HUES48 (cell line): Measurements from ENCODE around the gene CDC45.
"Not testable (repeated sequence)": the region's sequence is repeated elsewhere in the genome, so short reads cannot be mapped to it uniquely, and the experiment has no call there.

Experiments
- H3K27ac ChIP-seq: one replicate; pipeline ENCODE4 v1.7.0; 2013; ENCODE audit warnings: low read depth, low read length, inconsistent platforms
- H3K27me3 ChIP-seq: 2 replicates; pipeline ENCODE4 v1.6.1; 2013; ENCODE audit warnings: mild to moderate bottlenecking, low read length; ENCODE audit not compliant: control insufficient read depth, insufficient read depth
- H3K36me3 ChIP-seq: 2 replicates; pipeline ENCODE4 v1.6.1; 2013; ENCODE audit warnings: low read length; ENCODE audit not compliant: control insufficient read depth, insufficient read depth
- H3K4me1 ChIP-seq: 2 replicates; pipeline ENCODE4 v1.6.1; 2013; ENCODE audit warnings: mild to moderate bottlenecking, low read length; ENCODE audit not compliant: control insufficient read depth, insufficient read depth
- H3K4me3 ChIP-seq: 2 replicates; pipeline ENCODE4 v1.5.1; 2013; ENCODE audit warnings: mild to moderate bottlenecking, low read depth, low read length
- H3K9ac ChIP-seq: 2 replicates; pipeline ENCODE4 v1.6.1; 2013; ENCODE audit warnings: mild to moderate bottlenecking, low read depth, low read length, moderate library complexity
- H3K9me3 ChIP-seq: 2 replicates; pipeline ENCODE4 v1.6.1; 2013; ENCODE audit warnings: low read length; ENCODE audit not compliant: control insufficient read depth, insufficient read depth

The CDC45 gene

DNA sequence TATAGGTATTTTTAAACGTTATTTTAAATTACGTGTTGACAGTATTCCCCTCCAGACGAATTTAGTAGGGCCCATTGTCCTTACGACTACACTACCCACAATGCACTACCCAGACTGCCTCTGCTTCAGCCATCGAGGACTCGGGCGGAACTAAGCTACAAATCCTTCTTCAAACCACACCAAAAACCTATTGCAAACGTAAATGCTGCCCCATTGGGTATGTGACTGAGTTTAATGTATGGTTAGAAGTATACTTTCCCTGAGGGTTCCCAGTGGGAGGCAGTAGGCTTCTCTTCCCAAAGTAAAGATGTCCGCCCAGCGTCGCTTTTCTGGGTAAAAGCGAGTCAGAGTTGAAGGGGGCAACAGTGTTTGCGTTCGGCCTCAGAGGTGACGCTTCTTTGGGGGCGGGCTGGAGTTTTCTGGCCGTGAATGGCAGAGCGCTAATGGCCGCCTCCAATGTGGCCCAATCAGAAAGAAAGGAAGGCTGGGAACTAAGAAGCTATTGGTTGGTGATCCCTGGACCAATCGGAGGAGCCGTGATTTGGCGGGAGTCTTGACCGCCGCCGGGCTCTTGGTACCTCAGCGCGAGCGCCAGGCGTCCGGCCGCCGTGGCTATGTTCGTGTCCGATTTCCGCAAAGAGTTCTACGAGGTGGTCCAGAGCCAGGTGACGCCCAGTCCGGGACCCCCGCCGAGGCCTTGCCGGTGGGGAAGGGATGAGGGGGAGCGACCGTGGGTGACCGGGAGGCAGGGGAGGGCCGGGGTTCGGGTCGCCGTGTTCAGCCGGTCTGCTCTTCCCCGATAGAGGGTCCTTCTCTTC is at the start of gene CDC45:
TSS of gene CDC45 (plus strand) at position 566 of the 818 bp plus-strand sequence. CDS start at position 615, 49 bp downstream.
- Histone ChIP-seq H3K4me1 (peaks cover 6% of the 10 kb centered on the region; the same call in 1 of the 2 replicates), H3K4me3 (peak within 1 kb of the TSS; percentile 71), H3K9ac (peak within 1 kb of the TSS; percentile 95), H3K27me3 (no peaks in the 10 kb centered on the region), H3K9me3 (no peaks in the 10 kb centered on the region), H3K27ac (peak within 1 kb of the TSS; percentile 98), H3K36me3 (peaks cover 42% of the 10 kb centered on the region)

- Histone ChIP-seq H3K4me1 (peaks cover 13% of the 10 kb centered on the region), H3K36me3 (peaks cover 22% of the 10 kb centered on the region), H3K27me3 (no peaks in the 10 kb centered on the region), H3K4me3 (peak overlapping the region; percentile 83), H3K9me3 (no peaks in the 10 kb centered on the region), H3K27ac (peak overlapping the region; percentile 87), H3K9ac (peak overlapping the region; percentile 89; the same call in 1 of the 2 replicates)
These were observed 49.5 kb upstream of the CDC45 start for GRCh38 chr22:19429950-19430889.

GRCh38 chr22:19430890-19431541 is 48.7 kb upstream of the CDC45 start:
- Histone ChIP-seq H3K27ac (peak overlapping the region; percentile 87), H3K9ac (peak overlapping the region; percentile 89), H3K4me1 (peaks cover 13% of the 10 kb centered on the region), H3K36me3 (peaks cover 28% of the 10 kb centered on the region), H3K4me3 (peak overlapping the region; percentile 83), H3K27me3 (no peaks in the 10 kb centered on the region), H3K9me3 (no peaks in the 10 kb centered on the region)

GRCh38 chr22:19431649-19432132 is 48.0 kb upstream of the CDC45 start, which contains the start of gene HIRA:
Gene HIRA (minus strand): TSS chr22:19431733. CDS start chr22:19431476, 257 bp downstream.
- H3K4me3 ChIP-seq, result peak within 1 kb of the TSS; percentile 83
- H3K9ac ChIP-seq, result peak within 1 kb of the TSS; percentile 89
- peaks cover 13% of the 10 kb centered on the region for H3K4me1 ChIP-seq
- H3K36me3 ChIP-seq, result peaks cover 28% of the 10 kb centered on the region
- no peaks in the 10 kb centered on the region for H3K27me3 ChIP-seq
- H3K9me3 ChIP-seq, result no peaks in the 10 kb centered on the region
- H3K27ac ChIP-seq, result peak within 1 kb of the TSS; percentile 91

- peak within 1 kb of the TSS; percentile 83 for H3K9ac ChIP-seq
- H3K36me3 ChIP-seq, result peaks cover 28% of the 10 kb centered on the region
- H3K4me3 ChIP-seq, result peak within 1 kb of the TSS; percentile 83
- no peaks in the 10 kb centered on the region for H3K27me3 ChIP-seq
- peak within 1 kb of the TSS; percentile 91 for H3K27ac ChIP-seq
- peaks cover 13% of the 10 kb centered on the region for H3K4me1 ChIP-seq
- no peaks in the 10 kb centered on the region for H3K9me3 ChIP-seq
These were observed 47.4 kb upstream of the CDC45 start, which contains the start of gene MRPL40 for GRCh38 chr22:19432133-19432851. Gene MRPL40 (plus strand): TSS chr22:19432545. CDS start chr22:19432555, 10 bp downstream.

DNA sequence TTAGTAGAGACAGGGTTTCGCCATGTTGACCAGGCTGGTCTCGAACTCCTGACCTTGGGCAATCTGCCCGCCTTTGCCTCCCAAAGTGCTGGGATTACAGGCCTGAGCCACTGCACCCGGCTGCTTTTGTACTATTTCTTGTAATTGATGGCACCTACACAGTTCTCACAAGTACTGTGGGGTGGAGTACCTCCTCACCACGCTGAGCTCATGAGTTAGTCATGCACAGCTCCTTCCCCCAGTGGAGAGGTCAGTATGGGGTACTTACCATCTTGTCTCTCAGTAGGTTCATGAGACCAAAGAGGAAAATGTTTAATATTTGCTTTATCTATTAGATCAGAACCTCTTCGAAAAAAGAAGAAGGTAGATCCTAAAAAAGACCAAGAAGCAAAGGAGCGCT is 45.3 kb upstream of the CDC45 start:
- no peaks in the 10 kb centered on the region for H3K27me3 ChIP-seq
- no peak overlapping the region for H3K4me3 ChIP-seq
- H3K27ac ChIP-seq, result no peak overlapping the region
- no peaks in the 10 kb centered on the region for H3K9me3 ChIP-seq
- no peak overlapping the region for H3K9ac ChIP-seq
- peaks cover 13% of the 10 kb centered on the region for H3K4me1 ChIP-seq
- H3K36me3 ChIP-seq, result peaks cover 19% of the 10 kb centered on the region; the same call in 1 of the 2 replicates

DNA sequence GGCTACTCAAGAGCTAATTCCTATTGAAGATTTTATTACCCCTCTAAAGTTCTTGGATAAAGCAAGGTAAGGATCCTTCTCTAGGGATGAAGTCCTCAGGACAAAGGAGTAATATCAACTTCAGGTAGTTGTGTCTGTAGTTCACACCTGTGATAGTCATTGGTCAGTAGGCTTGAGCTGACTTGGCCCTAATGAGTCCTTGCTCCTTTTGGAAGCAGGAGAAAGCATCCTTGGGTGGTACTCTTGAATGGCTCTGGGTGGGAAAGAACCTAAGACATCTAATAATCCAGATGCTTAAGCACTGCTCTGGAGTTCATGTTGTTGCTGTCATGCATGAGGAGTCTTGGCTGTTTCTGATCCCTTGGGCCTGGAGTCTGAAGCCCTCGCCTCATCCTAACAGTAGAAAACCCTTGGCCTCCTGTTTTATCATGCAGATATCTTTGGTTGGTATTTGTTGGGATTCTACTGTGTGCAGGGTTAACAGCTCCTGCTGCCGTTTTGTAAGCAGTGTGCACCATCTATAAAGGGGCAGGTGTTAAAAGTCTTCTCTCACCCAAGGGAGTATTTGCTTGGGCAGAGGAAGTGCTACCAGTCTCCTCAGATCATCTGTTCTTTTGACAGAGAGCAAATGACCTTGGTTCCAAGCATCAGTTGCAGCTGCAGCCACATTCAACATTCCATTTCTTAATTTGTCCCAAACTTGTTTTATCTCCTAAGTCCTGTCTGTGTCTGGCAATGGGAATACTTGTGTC is 44.7 kb upstream of the CDC45 start:
- peaks cover 13% of the 10 kb centered on the region; the same call in 1 of the 2 replicates for H3K36me3 ChIP-seq
- H3K9ac ChIP-seq, result no peak overlapping the region
- no peaks in the 10 kb centered on the region for H3K9me3 ChIP-seq
- H3K4me1 ChIP-seq, result peaks cover 8% of the 10 kb centered on the region
- H3K27ac ChIP-seq, result no peak overlapping the region
- H3K27me3 ChIP-seq, result no peaks in the 10 kb centered on the region
- no peak overlapping the region for H3K4me3 ChIP-seq

DNA sequence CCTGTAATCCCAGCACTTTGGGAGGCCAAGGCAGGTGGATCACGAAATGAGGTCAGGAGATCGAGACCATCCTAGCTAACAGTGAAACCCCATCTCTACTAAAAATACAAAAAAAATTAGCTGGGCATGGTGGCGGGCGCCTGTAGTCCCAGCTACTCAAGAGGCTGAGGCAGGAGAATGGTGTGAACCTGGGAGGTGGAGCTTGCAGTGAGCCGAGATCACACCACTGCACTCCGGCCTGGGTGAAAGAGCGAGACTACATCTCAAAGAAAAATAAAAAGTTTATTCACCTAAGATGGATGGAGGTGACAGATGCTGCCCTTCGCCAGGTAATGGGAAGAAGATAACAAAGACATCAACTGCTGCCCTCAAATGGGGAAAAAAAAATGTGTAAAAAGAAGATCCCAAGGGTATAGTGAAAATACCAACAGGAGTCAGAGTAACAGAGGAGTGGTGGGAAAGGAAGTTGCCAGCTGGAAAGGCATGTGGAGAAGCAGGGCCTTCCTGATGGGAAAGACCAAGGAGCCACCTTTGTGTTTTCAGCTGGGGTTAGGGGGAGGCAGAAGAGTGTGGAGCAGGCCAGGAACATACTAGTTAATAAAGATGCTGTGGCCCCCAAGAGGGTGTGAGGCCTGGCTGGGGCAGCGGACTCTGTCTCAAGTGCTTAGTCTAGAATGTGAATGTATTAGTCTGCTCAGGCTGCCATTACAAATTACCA is 43.1 kb upstream of the CDC45 start:
- not testable (repeated sequence) for H3K4me1 ChIP-seq, H3K9ac ChIP-seq, H3K27me3 ChIP-seq, H3K27ac ChIP-seq, H3K9me3 ChIP-seq, H3K4me3 ChIP-seq
- peaks cover 13% of the 10 kb centered on the region; the same call in 1 of the 2 replicates for H3K36me3 ChIP-seq

DNA sequence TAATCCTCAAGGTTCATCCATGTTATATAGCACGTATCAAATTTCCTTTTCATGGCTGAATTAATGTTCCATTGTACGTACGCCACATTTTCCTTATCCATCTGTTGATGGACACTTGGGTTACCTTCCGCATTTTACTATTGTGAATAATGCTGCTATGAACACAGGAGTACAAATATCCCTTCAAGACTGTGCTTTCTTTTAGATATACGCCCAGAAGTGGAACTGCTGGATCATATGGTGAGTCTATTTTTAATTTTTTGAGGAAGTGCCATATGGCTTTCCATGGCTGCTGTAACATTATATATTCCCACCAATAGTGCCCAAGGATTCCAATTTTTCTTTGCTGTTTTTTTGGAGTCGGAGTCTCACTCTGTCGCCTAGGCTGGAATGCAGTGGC is 41.4 kb upstream of the CDC45 start:
- no peaks in the 10 kb centered on the region for H3K4me1 ChIP-seq
- peaks cover 16% of the 10 kb centered on the region for H3K36me3 ChIP-seq
- H3K9me3 ChIP-seq, result no peaks in the 10 kb centered on the region
- H3K27ac ChIP-seq, result no peak overlapping the region
- H3K9ac ChIP-seq, result no peak overlapping the region
- H3K4me3 ChIP-seq, result no peak overlapping the region
- no peaks in the 10 kb centered on the region for H3K27me3 ChIP-seq
